ENCODE measurements around the gene TBC1D22B. TPM values are rescaled to one million over a fixed set of nuclear protein-coding genes. Genes with fewer than 3 reads are reported as not detected.

The TBC1D22B gene
- total and polyA plus RNA-seq, 2 experiments from 2014 or later, result 9.1 to 19.9 TPM

DNA sequence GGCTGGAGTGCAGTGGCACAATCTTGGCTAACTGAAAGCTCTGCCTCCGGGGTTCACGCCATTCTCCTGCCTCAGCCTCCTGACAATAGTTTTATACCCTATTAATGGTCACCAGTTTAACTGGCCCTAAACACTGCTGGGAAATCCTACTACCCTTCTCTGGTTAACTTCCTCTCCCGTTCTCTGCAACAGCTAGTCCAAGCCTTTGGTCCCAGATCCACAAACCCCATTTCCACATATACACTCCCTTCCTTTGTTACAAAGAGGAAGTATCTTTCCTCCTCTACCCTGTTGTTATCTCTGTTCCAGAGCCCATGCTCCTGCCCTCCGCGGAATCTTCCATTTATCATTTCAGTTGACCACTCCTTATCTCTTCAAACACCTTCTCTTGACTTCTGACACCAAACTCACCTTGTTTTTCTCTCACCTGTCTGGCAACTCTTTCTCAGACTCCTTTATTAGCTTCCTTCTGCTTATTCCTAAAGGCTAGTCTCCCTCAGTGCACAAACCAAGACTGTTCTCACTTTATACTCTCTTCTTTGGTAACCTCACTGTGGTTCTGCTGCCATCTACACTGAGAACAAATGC is 25.0 kb upstream of the TBC1D22B start:
- Histone ChIP-seq H3K4me1 (ENCODE audit: insufficient read depth) (no peaks in the 10 kb centered on the region), H3K4me3 (no peak overlapping the region), H3K27me3 (ENCODE audit: insufficient read depth) (no peaks in the 10 kb centered on the region), H3K79me2 (replicated peaks; ENCODE audit: insufficient read depth) (no peaks in the 10 kb centered on the region), H3F3A (replicated peaks; ENCODE audit: low read depth) (no peaks in the 10 kb centered on the region; the same call in 1 of the 2 replicates), H2AFZ (peak overlapping the region; percentile 81), H3K4me2 (no peak overlapping the region), H3K9me2 (ENCODE audit: insufficient read depth) (no peaks in the 10 kb centered on the region; the same call in 1 of the 2 replicates), H4K20me1 (replicated peaks; ENCODE audit: insufficient read depth) (no peaks in the 10 kb centered on the region), H3K36me3 (ENCODE audit: insufficient read depth) (no peaks in the 10 kb centered on the region), H3K27ac (ENCODE audit: low read depth) (no peak overlapping the region)
- ATAC-seq (no peak), DNase-seq (ENCODE audit: low spot score) (no peak)
- Mint-ChIP-seq H3K9me3 (no peaks in the 10 kb centered on the region), H3K4me1 (peaks cover 6% of the 10 kb centered on the region; the same call in 1 of the 3 replicates), H3K27me3 (ENCODE audit: insufficient read depth, low read depth, poor library complexity) (peaks cover under 1% of the 10 kb centered on the region), H3K27ac (no peak overlapping the region), H3K4me3 (no peak overlapping the region), H3K36me3 (ENCODE audit: low read depth) (no peaks in the 10 kb centered on the region)
- TF ChIP-seq EZH2phosphoT487 (IDR thresholded peaks at IDR 0.05; ENCODE audit: unreplicated experiment), result no peak
- no peak for TF ChIP-seq EZH2 (IDR thresholded peaks at IDR 0.05; ENCODE audit: low read depth, unreplicated experiment)
- no peak for TF ChIP-seq ZNF114 (CRISPR knock-in tag; IDR thresholded peaks at IDR 0.05)
- no peak for TF ChIP-seq CREB1 (CRISPR knock-in tag; IDR thresholded peaks at IDR 0.05; ENCODE audit: low read depth)
- TF ChIP-seq JUNB (IDR thresholded peaks at IDR 0.05; ENCODE audit: unreplicated experiment), result no peak
- TF ChIP-seq STAT1 (IDR thresholded peaks at IDR 0.05; ENCODE audit: unreplicated experiment), result no peak
- TF ChIP-seq ZNF331 (CRISPR knock-in tag; IDR thresholded peaks at IDR 0.05; ENCODE audit: low read depth), result no peak

DNA sequence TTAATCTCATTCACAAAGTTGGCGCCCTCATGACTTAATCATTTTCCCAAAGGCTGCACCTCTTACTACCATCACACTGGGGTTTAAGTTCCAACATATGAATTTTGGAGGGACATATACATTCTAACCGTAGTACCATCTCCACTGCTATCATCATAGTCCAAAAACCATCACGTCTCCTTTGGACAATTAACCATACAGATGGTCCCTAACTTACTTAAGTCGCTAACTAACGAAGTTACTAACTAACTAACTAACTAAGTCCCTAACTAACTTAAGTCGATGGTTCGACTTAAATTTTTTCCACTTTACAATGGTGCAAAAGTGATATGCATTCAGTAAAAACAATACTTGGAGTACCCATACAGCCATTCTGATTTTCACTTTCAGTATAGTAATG is 24.0 kb upstream of the TBC1D22B start:
- no peak for DNase-seq (ENCODE audit: low spot score)
- no peaks in the 10 kb centered on the region for H3K9me3 Mint-ChIP-seq
- no peak overlapping the region for H2AFZ ChIP-seq
- no peak for ATAC-seq
- no peaks in the 10 kb centered on the region for H4K20me1 ChIP-seq (replicated peaks; ENCODE audit: insufficient read depth)
- H3K4me2 ChIP-seq, result no peak overlapping the region
- no peak overlapping the region for H3K27ac ChIP-seq (ENCODE audit: low read depth)
- no peak overlapping the region for H3K27ac Mint-ChIP-seq
- H3K79me2 ChIP-seq (replicated peaks; ENCODE audit: insufficient read depth), result no peaks in the 10 kb centered on the region
- peaks cover 2% of the 10 kb centered on the region for H3K27me3 Mint-ChIP-seq (ENCODE audit: insufficient read depth, low read depth, poor library complexity)
- H3K4me3 ChIP-seq, result no peak overlapping the region
- H3K9me2 ChIP-seq (ENCODE audit: insufficient read depth), result no peaks in the 10 kb centered on the region; the same call in 1 of the 2 replicates
- H3F3A ChIP-seq (replicated peaks; ENCODE audit: low read depth), result no peaks in the 10 kb centered on the region; the same call in 1 of the 2 replicates
- H3K36me3 ChIP-seq (ENCODE audit: insufficient read depth), result no peaks in the 10 kb centered on the region
- no peaks in the 10 kb centered on the region for H3K4me1 ChIP-seq (ENCODE audit: insufficient read depth)
- peaks cover 6% of the 10 kb centered on the region; the same call in 1 of the 3 replicates for H3K4me1 Mint-ChIP-seq
- H3K27me3 ChIP-seq (ENCODE audit: insufficient read depth), result no peaks in the 10 kb centered on the region
- H3K36me3 Mint-ChIP-seq (ENCODE audit: low read depth), result no peaks in the 10 kb centered on the region
- no peak overlapping the region for H3K4me3 Mint-ChIP-seq
- TF ChIP-seq STAT1 (IDR thresholded peaks at IDR 0.05; ENCODE audit: unreplicated experiment) (no peak), CREB1 (CRISPR knock-in tag; IDR thresholded peaks at IDR 0.05; ENCODE audit: low read depth) (no peak), EZH2phosphoT487 (IDR thresholded peaks at IDR 0.05; ENCODE audit: unreplicated experiment) (no peak), POLR2AphosphoS5 (IDR thresholded peaks at IDR 0.05; ENCODE audit: low read depth) (no peak), EZH2 (IDR thresholded peaks at IDR 0.05; ENCODE audit: low read depth, unreplicated experiment) (no peak)
- TF ChIP-seq, protein P1, sequence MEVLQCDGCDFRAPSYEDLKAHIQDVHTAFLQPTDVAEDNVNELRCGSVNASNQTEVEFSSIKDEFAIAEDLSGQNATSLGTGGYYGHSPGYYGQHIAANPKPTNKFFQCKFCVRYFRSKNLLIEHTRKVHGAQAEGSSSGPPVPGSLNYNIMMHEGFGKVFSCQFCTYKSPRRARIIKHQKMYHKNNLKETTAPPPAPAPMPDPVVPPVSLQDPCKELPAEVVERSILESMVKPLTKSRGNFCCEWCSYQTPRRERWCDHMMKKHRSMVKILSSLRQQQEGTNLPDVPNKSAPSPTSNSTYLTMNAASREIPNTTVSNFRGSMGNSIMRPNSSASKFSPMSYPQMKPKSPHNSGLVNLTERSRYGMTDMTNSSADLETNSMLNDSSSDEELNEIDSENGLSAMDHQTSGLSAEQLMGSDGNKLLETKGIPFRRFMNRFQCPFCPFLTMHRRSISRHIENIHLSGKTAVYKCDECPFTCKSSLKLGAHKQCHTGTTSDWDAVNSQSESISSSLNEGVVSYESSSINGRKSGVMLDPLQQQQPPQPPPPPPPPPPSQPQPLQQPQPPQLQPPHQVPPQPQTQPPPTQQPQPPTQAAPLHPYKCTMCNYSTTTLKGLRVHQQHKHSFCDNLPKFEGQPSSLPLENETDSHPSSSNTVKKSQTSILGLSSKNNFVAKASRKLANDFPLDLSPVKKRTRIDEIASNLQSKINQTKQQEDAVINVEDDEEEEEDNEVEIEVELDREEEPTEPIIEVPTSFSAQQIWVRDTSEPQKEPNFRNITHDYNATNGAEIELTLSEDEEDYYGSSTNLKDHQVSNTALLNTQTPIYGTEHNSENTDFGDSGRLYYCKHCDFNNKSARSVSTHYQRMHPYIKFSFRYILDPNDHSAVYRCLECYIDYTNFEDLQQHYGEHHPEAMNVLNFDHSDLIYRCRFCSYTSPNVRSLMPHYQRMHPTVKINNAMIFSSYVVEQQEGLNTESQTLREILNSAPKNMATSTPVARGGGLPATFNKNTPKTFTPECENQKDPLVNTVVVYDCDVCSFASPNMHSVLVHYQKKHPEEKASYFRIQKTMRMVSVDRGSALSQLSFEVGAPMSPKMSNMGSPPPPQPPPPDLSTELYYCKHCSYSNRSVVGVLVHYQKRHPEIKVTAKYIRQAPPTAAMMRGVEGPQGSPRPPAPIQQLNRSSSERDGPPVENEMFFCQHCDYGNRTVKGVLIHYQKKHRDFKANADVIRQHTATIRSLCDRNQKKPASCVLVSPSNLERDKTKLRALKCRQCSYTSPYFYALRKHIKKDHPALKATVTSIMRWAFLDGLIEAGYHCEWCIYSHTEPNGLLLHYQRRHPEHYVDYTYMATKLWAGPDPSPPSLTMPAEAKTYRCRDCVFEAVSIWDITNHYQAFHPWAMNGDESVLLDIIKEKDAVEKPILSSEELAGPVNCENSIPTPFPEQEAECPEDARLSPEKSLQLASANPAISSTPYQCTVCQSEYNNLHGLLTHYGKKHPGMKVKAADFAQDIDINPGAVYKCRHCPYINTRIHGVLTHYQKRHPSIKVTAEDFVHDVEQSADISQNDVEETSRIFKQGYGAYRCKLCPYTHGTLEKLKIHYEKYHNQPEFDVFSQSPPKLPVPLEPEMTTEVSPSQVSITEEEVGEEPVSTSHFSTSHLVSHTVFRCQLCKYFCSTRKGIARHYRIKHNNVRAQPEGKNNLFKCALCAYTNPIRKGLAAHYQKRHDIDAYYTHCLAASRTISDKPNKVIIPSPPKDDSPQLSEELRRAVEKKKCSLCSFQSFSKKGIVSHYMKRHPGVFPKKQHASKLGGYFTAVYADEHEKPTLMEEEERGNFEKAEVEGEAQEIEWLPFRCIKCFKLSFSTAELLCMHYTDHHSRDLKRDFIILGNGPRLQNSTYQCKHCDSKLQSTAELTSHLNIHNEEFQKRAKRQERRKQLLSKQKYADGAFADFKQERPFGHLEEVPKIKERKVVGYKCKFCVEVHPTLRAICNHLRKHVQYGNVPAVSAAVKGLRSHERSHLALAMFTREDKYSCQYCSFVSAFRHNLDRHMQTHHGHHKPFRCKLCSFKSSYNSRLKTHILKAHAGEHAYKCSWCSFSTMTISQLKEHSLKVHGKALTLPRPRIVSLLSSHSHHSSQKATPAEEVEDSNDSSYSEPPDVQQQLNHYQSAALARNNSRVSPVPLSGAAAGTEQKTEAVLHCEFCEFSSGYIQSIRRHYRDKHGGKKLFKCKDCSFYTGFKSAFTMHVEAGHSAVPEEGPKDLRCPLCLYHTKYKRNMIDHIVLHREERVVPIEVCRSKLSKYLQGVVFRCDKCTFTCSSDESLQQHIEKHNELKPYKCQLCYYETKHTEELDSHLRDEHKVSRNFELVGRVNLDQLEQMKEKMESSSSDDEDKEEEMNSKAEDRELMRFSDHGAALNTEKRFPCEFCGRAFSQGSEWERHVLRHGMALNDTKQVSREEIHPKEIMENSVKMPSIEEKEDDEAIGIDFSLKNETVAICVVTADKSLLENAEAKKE (CRISPR knock-in tag; IDR thresholded peaks at IDR 0.05), result no peak
- TF ChIP-seq, protein P2, sequence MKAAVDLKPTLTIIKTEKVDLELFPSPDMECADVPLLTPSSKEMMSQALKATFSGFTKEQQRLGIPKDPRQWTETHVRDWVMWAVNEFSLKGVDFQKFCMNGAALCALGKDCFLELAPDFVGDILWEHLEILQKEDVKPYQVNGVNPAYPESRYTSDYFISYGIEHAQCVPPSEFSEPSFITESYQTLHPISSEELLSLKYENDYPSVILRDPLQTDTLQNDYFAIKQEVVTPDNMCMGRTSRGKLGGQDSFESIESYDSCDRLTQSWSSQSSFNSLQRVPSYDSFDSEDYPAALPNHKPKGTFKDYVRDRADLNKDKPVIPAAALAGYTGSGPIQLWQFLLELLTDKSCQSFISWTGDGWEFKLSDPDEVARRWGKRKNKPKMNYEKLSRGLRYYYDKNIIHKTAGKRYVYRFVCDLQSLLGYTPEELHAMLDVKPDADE (IDR thresholded peaks at IDR 0.05), result no peak
- TF ChIP-seq, protein P3, sequence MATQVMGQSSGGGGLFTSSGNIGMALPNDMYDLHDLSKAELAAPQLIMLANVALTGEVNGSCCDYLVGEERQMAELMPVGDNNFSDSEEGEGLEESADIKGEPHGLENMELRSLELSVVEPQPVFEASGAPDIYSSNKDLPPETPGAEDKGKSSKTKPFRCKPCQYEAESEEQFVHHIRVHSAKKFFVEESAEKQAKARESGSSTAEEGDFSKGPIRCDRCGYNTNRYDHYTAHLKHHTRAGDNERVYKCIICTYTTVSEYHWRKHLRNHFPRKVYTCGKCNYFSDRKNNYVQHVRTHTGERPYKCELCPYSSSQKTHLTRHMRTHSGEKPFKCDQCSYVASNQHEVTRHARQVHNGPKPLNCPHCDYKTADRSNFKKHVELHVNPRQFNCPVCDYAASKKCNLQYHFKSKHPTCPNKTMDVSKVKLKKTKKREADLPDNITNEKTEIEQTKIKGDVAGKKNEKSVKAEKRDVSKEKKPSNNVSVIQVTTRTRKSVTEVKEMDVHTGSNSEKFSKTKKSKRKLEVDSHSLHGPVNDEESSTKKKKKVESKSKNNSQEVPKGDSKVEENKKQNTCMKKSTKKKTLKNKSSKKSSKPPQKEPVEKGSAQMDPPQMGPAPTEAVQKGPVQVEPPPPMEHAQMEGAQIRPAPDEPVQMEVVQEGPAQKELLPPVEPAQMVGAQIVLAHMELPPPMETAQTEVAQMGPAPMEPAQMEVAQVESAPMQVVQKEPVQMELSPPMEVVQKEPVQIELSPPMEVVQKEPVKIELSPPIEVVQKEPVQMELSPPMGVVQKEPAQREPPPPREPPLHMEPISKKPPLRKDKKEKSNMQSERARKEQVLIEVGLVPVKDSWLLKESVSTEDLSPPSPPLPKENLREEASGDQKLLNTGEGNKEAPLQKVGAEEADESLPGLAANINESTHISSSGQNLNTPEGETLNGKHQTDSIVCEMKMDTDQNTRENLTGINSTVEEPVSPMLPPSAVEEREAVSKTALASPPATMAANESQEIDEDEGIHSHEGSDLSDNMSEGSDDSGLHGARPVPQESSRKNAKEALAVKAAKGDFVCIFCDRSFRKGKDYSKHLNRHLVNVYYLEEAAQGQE (IDR thresholded peaks at IDR 0.05; ENCODE audit: unreplicated experiment), result no peak
